ENCODE measurements around the gene FNIP2.
A peak's percentile ranks its signal among the peaks of the same experiment; 100 is the strongest.

Gene FNIP2

DNA sequence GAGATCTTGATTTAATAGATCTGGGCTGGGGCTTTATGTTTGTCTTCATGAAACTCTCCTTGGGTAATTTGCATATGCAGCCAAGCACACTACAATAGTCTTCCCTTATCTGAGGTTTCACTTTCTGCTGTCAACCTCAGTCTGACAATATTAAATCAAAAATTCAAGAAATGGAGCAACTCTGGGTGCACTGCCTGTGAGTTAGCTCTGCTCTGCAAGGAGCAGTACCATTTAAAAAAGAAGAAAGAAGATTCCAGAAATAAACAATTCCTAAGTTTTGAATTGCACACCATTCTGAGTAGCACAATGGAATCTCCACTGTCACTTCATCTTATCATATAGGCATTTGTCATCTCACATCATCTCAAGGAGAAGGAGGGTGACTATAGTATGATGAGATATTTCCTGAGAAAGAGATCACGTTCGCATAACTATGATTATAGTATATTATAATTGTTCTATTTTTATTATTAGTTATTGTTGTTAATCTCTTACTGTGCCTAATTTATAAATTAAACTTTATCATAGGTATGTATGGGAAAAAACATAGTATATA, 9.4 kb downstream of the FNIP2 start:
- Histone ChIP-seq H3K4me3 (ENCODE audit: low read depth, low read length) (no peak overlapping the region), H3K36me3 (ENCODE audit: control insufficient read depth in 2 of 2, insufficient read depth in 1 of 2, low read length in 2 of 2) (no peaks in the 10 kb centered on the region), H3K9me3 (ENCODE audit: control insufficient read depth, insufficient read depth, low read depth, low read length) (no peaks in the 10 kb centered on the region), H3K27ac (ENCODE audit: extremely low read depth, low read depth, low read length) (no peak overlapping the region), H3K4me1 (ENCODE audit: control insufficient read depth, insufficient read depth, low read length) (peaks cover 44% of the 10 kb centered on the region)
- TF ChIP-seq GLIS2 (tag by site-specific recombination; IDR thresholded peaks at IDR 0.05) (no peak), ZNF335 (tag by site-specific recombination; conservative IDR thresholded peaks at IDR 0.05) (peak; percentile 39; the same call in 1 of the 2 replicates)
- ChIA-PET POLR2A (no interaction called here), CTCF (interaction anchor here (1.0 kb wide), 1 partner anchor 68 kb away, joined by 3 read pairs; no protein-coding TSS in a partner anchor)

DNA sequence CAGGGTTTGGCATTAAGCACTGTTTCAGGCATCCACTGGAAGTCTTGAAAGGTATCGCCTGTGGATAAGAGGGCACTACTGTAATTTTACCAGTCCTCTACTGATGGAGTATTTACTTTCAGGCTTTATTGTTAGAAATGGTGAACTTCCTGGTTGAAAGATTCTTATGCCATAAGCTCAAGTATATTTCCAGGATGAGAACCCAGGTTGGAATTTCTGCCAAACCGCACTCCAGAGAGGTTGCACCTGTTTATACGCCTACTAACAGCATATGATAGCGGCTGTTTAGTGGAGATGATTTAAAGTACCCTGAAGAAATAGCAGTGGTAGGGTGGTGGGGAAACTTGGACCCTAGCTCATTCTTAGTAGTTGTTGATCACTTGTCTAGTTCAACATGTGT, 9.9 kb downstream of the FNIP2 start:
- Histone ChIP-seq H3K9me3 (ENCODE audit: control insufficient read depth, insufficient read depth, low read depth, low read length) (no peaks in the 10 kb centered on the region), H3K27ac (ENCODE audit: extremely low read depth, low read depth, low read length) (no peak overlapping the region; the same call in 1 of the 2 replicates), H3K36me3 (ENCODE audit: control insufficient read depth in 2 of 2, insufficient read depth in 1 of 2, low read length in 2 of 2) (no peaks in the 10 kb centered on the region), H3K4me1 (ENCODE audit: control insufficient read depth, insufficient read depth, low read length) (peaks cover 49% of the 10 kb centered on the region), H3K4me3 (ENCODE audit: low read depth, low read length) (no peak overlapping the region)
- POLR2A ChIA-PET: no interaction called here
- CTCF ChIA-PET: interaction anchor here (1.0 kb wide), 1 partner anchor 68 kb away, joined by 3 read pairs; no protein-coding TSS in a partner anchor
- TF ChIP-seq HOXA7 (CRISPR knock-in tag; IDR thresholded peaks at IDR 0.05; ENCODE audit: borderline replicate concordance) (no peak), ZNF404 (tag by site-specific recombination; IDR thresholded peaks at IDR 0.05) (no peak), ZNF221 (tag by site-specific recombination; IDR thresholded peaks at IDR 0.05; ENCODE audit: borderline replicate concordance) (no peak), ZNF335 (tag by site-specific recombination; conservative IDR thresholded peaks at IDR 0.05) (0 out of 2 replicates have a peak, but pooled peaks have one; percentile 3), SCRT2 (tag by site-specific recombination; IDR thresholded peaks at IDR 0.05) (0 out of 2 replicates have a peak, but pooled peaks have one; percentile 50), ZNF560 (tag by site-specific recombination; IDR thresholded peaks at IDR 0.05; ENCODE audit: borderline replicate concordance) (no peak), KLF9 (tag by site-specific recombination; IDR thresholded peaks at IDR 0.05; ENCODE audit: low read depth) (no peak), ZNF654 (tag by site-specific recombination; IDR thresholded peaks at IDR 0.05; ENCODE audit: low read depth) (no peak), ZNF701 (tag by site-specific recombination; IDR thresholded peaks at IDR 0.05) (no peak), ZNF747 (tag by site-specific recombination; IDR thresholded peaks at IDR 0.05) (no peak), ZNF146 (tag by site-specific recombination; IDR thresholded peaks at IDR 0.05) (no peak), ZNF76 (tag by site-specific recombination; IDR thresholded peaks at IDR 0.05; ENCODE audit: borderline replicate concordance, low read depth) (no peak), ZNF548 (tag by site-specific recombination; IDR thresholded peaks at IDR 0.05) (no peak), KLF8 (tag by site-specific recombination; IDR thresholded peaks at IDR 0.05) (no peak), ZFHX2 (tag by site-specific recombination; conservative IDR thresholded peaks at IDR 0.05) (no peak), ZBTB17 (tag by site-specific recombination; IDR thresholded peaks at IDR 0.05) (no peak), ZNF121 (tag by site-specific recombination; IDR thresholded peaks at IDR 0.05) (no peak), EGR2 (tag by site-specific recombination; IDR thresholded peaks at IDR 0.05; ENCODE audit: low read depth) (no peak), ZBTB7A (tag by site-specific recombination; IDR thresholded peaks at IDR 0.05; ENCODE audit: low read depth) (no peak), ZNF776 (tag by site-specific recombination; IDR thresholded peaks at IDR 0.05; ENCODE audit: borderline replicate concordance) (no peak), GFI1B (tag by site-specific recombination; IDR thresholded peaks at IDR 0.05) (no peak), ZXDB (tag by site-specific recombination; IDR thresholded peaks at IDR 0.05) (0 out of 2 replicates have a peak, but pooled peaks have one; percentile 45), OSR2 (tag by site-specific recombination; IDR thresholded peaks at IDR 0.05) (peak; percentile 80), RBAK (tag by site-specific recombination; IDR thresholded peaks at IDR 0.05) (no peak)
- TF ChIP-seq, protein P1, sequence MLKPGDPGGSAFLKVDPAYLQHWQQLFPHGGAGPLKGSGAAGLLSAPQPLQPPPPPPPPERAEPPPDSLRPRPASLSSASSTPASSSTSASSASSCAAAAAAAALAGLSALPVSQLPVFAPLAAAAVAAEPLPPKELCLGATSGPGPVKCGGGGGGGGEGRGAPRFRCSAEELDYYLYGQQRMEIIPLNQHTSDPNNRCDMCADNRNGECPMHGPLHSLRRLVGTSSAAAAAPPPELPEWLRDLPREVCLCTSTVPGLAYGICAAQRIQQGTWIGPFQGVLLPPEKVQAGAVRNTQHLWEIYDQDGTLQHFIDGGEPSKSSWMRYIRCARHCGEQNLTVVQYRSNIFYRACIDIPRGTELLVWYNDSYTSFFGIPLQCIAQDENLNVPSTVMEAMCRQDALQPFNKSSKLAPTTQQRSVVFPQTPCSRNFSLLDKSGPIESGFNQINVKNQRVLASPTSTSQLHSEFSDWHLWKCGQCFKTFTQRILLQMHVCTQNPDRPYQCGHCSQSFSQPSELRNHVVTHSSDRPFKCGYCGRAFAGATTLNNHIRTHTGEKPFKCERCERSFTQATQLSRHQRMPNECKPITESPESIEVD (tag by site-specific recombination; IDR thresholded peaks at IDR 0.05): peak; percentile 52
- TF ChIP-seq, protein P2, sequence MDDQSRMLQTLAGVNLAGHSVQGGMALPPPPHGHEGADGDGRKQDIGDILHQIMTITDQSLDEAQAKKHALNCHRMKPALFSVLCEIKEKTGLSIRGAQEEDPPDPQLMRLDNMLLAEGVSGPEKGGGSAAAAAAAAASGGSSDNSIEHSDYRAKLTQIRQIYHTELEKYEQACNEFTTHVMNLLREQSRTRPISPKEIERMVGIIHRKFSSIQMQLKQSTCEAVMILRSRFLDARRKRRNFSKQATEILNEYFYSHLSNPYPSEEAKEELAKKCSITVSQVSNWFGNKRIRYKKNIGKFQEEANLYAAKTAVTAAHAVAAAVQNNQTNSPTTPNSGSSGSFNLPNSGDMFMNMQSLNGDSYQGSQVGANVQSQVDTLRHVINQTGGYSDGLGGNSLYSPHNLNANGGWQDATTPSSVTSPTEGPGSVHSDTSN (CRISPR knock-in tag; IDR thresholded peaks at IDR 0.05): no peak
- TF ChIP-seq, protein P3, sequence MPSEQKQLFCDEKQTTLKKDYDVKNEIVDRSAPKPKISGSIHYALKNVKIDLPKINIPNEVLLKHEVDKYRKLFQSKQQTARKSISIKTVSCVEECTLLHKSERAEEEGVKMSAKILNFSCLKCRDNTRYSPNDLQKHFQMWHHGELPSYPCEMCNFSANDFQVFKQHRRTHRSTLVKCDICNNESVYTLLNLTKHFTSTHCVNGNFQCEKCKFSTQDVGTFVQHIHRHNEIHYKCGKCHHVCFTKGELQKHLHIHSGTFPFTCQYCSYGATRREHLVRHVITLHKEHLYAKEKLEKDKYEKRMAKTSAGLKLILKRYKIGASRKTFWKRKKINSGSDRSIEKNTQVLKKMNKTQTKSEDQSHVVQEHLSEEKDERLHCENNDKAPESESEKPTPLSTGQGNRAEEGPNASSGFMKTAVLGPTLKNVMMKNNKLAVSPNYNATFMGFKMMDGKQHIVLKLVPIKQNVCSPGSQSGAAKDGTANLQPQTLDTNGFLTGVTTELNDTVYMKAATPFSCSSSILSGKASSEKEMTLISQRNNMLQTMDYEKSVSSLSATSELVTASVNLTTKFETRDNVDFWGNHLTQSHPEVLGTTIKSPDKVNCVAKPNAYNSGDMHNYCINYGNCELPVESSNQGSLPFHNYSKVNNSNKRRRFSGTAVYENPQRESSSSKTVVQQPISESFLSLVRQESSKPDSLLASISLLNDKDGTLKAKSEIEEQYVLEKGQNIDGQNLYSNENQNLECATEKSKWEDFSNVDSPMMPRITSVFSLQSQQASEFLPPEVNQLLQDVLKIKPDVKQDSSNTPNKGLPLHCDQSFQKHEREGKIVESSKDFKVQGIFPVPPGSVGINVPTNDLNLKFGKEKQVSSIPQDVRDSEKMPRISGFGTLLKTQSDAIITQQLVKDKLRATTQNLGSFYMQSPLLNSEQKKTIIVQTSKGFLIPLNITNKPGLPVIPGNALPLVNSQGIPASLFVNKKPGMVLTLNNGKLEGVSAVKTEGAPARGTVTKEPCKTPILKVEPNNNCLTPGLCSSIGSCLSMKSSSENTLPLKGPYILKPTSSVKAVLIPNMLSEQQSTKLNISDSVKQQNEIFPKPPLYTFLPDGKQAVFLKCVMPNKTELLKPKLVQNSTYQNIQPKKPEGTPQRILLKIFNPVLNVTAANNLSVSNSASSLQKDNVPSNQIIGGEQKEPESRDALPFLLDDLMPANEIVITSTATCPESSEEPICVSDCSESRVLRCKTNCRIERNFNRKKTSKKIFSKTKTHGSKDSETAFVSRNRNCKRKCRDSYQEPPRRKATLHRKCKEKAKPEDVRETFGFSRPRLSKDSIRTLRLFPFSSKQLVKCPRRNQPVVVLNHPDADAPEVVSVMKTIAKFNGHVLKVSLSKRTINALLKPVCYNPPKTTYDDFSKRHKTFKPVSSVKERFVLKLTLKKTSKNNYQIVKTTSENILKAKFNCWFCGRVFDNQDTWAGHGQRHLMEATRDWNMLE (tag by site-specific recombination; conservative IDR thresholded peaks at IDR 0.05; ENCODE audit: low read depth): no peak
